Activated naive CD4-positive, alpha-beta T cell treated with anti-CD3 and anti-CD28 coated beads for 36 hours (primary cell): ENCODE data around the gene QRICH1. TPM values are rescaled to one million over a fixed set of nuclear protein-coding genes. Genes with fewer than 3 reads are reported as not detected.

Experiments used
- CTCF ChIA-PET: fragments of 350-600 bp; sonication (Branson Sonifier 250); formaldehyde crosslinking; loops from one replicate; lab custom pipeline; 2021; ENCODE audit warnings: antibody characterized with exemption; lab: Charles Lee
- DNase-seq: peaks from one replicate; pipeline ENCODE4 v3.0.0-alpha.2; 2020
- H3K27ac Mint-ChIP-seq: one replicate; pipeline ENCODE4 v1.8.0; 2021; ENCODE audit warnings: mild to moderate bottlenecking, mixed read lengths
- H3K27me3 Mint-ChIP-seq: one replicate; pipeline ENCODE4 v1.8.0; 2021; ENCODE audit warnings: low read depth, mixed read lengths
- H3K36me3 Mint-ChIP-seq: one replicate; pipeline ENCODE4 v1.8.0; 2021; ENCODE audit warnings: low read depth, mixed read lengths
- H3K4me1 Mint-ChIP-seq: one replicate; pipeline ENCODE4 v1.8.0; 2021; ENCODE audit warnings: low read depth, mixed read lengths
- H3K4me3 Mint-ChIP-seq: one replicate; pipeline ENCODE4 v1.8.0; 2021; ENCODE audit warnings: mild to moderate bottlenecking, moderate library complexity, mixed read lengths
- H3K9me3 Mint-ChIP-seq: one replicate; pipeline ENCODE4 v1.8.0; 2021; ENCODE audit warnings: mixed read lengths
- intact Hi-C: fragments of 100-400 bp; cut with micrococcal nuclease; formaldehyde crosslinking; loops from one replicate; pipeline ENCODE4 v1.15.1; 2023
- total RNA-seq, 2 experiments: library from RNA; stranded (reverse); gene quantifications; one replicate each; pipeline ENCODE4 v1.2.3, GENCODE V29; 2021

Gene QRICH1
- total RNA-seq, 2 experiments from 2014 or later = 100 to 111 TPM

GRCh38 chr3:49124203-49124602 is 30.3 kb upstream of the QRICH1 start:
- CTCF ChIA-PET = no interaction called here
- no peak for DNase-seq
- H3K9me3 Mint-ChIP-seq = no peaks in the 10 kb centered on the region
- peaks cover 13% of the 10 kb centered on the region for H3K4me1 Mint-ChIP-seq
- H3K27ac Mint-ChIP-seq = no peak overlapping the region
- intact Hi-C loops = no loop called here
- no peaks in the 10 kb centered on the region for H3K27me3 Mint-ChIP-seq
- H3K4me3 Mint-ChIP-seq = no peak overlapping the region
- H3K36me3 Mint-ChIP-seq = no peaks in the 10 kb centered on the region

GRCh38 chr3:49123687-49124086 is 29.8 kb upstream of the QRICH1 start:
- intact Hi-C loops = no loop called here
- no peak overlapping the region for H3K4me3 Mint-ChIP-seq
- CTCF ChIA-PET = no interaction called here
- DNase-seq = no peak
- no peaks in the 10 kb centered on the region for H3K27me3 Mint-ChIP-seq
- no peaks in the 10 kb centered on the region for H3K9me3 Mint-ChIP-seq
- peaks cover 2% of the 10 kb centered on the region for H3K36me3 Mint-ChIP-seq
- H3K4me1 Mint-ChIP-seq = peaks cover 17% of the 10 kb centered on the region
- no peak overlapping the region for H3K27ac Mint-ChIP-seq

GRCh38 chr3:49122886-49123545 is 29.1 kb upstream of the QRICH1 start:
- no peaks in the 10 kb centered on the region for H3K27me3 Mint-ChIP-seq

GRCh38 chr3:49122451-49122850 is 28.6 kb upstream of the QRICH1 start:
- no peak overlapping the region for H3K4me3 Mint-ChIP-seq
- no peaks in the 10 kb centered on the region for H3K27me3 Mint-ChIP-seq
- intact Hi-C loops = no loop called here
- CTCF ChIA-PET = interaction anchor here (0.5 kb wide), 1 partner anchor 441 kb away, joined by 3 read pairs; no protein-coding TSS in a partner anchor
- peaks cover 20% of the 10 kb centered on the region for H3K4me1 Mint-ChIP-seq
- no peaks in the 10 kb centered on the region for H3K9me3 Mint-ChIP-seq
- DNase-seq = no peak
- peak overlapping the region; percentile 84 for H3K27ac Mint-ChIP-seq
- H3K36me3 Mint-ChIP-seq = peaks cover 6% of the 10 kb centered on the region

More at GRCh38 chr3:49122886-49123545, 29.1 kb upstream of the QRICH1 start:
- no peak for DNase-seq
- Mint-ChIP-seq H3K27ac (no peak overlapping the region), H3K4me3 (no peak overlapping the region), H3K9me3 (no peaks in the 10 kb centered on the region), H3K4me1 (peaks cover 17% of the 10 kb centered on the region), H3K36me3 (peaks cover 2% of the 10 kb centered on the region)
- CTCF ChIA-PET = no interaction called here
- intact Hi-C loops = no loop called here

GRCh38 chr3:49122022-49122421 is 28.2 kb upstream of the QRICH1 start:
- Mint-ChIP-seq H3K4me1 (peaks cover 20% of the 10 kb centered on the region), H3K9me3 (no peaks in the 10 kb centered on the region), H3K27ac (peak overlapping the region; percentile 84), H3K36me3 (peaks cover 6% of the 10 kb centered on the region), H3K27me3 (no peaks in the 10 kb centered on the region), H3K4me3 (peak overlapping the region; percentile 86)
- CTCF ChIA-PET = interaction anchor here (0.5 to 1.6 kb wide), 3 partner anchors 37 to 441 kb away, joined by 3 to 5 read pairs (median 3); partner anchors contain the start of gene KLHDC8B
- intact Hi-C loops = no loop called here
- DNase-seq = no peak

GRCh38 chr3:49121132-49121736 is 27.4 kb upstream of the QRICH1 start:
- no peak for DNase-seq
- no peaks in the 10 kb centered on the region for H3K27me3 Mint-ChIP-seq
- peak overlapping the region; percentile 84 for H3K27ac Mint-ChIP-seq
- CTCF ChIA-PET = interaction anchor here (0.8 to 1.6 kb wide), 3 partner anchors 14 to 50 kb away, joined by 3 to 5 read pairs (median 4); partner anchors contain the start of gene KLHDC8B
- peaks cover 10% of the 10 kb centered on the region for H3K36me3 Mint-ChIP-seq
- peaks cover 20% of the 10 kb centered on the region for H3K4me1 Mint-ChIP-seq
- H3K9me3 Mint-ChIP-seq = no peaks in the 10 kb centered on the region
- intact Hi-C loops = loop anchor here (2.0 kb wide), 1 partner anchor 46 kb away; the partner anchor contains the start of gene CCDC71
- peak overlapping the region; percentile 86 for H3K4me3 Mint-ChIP-seq

- no peaks in the 10 kb centered on the region for H3K27me3 Mint-ChIP-seq
- H3K27ac Mint-ChIP-seq = peak within 1 kb of the TSS; percentile 84
- no peaks in the 10 kb centered on the region for H3K9me3 Mint-ChIP-seq
- CTCF ChIA-PET = interaction anchor here (0.8 to 1.6 kb wide), 2 partner anchors 15 to 50 kb away, joined by 4 to 5 read pairs; partner anchors contain the start of gene KLHDC8B
- DNase-seq = peak; percentile 96
- H3K4me3 Mint-ChIP-seq = peak within 1 kb of the TSS; percentile 86
- peaks cover 20% of the 10 kb centered on the region for H3K4me1 Mint-ChIP-seq
- intact Hi-C loops = loop anchor here (1.0 to 2.0 kb wide), 3 partner anchors 16 to 46 kb away; partner anchors contain the start of genes CCDC71, QARS1 and QRICH1
- peaks cover 14% of the 10 kb centered on the region for H3K36me3 Mint-ChIP-seq
These were observed 26.7 kb upstream of the QRICH1 start, which contains the start of gene USP19 for GRCh38 chr3:49120438-49121131. USP19 (minus strand) TSS chr3:49120823; CDS start chr3:49119145, 1,678 bp downstream.

- H3K4me1 Mint-ChIP-seq = peaks cover 20% of the 10 kb centered on the region
- H3K4me3 Mint-ChIP-seq = peak overlapping the region; percentile 86
- H3K27me3 Mint-ChIP-seq = no peaks in the 10 kb centered on the region
- DNase-seq = no peak
- peaks cover 19% of the 10 kb centered on the region for H3K36me3 Mint-ChIP-seq
- CTCF ChIA-PET = interaction anchor here (0.8 to 1.0 kb wide), 2 partner anchors 9 to 15 kb away, joined by 3 to 4 read pairs; no protein-coding TSS in a partner anchor
- intact Hi-C loops = loop anchor here (1.0 to 2.0 kb wide), 3 partner anchors 16 to 47 kb away; partner anchors contain the start of genes CCDC71, QARS1 and QRICH1
- peak overlapping the region; percentile 84 for H3K27ac Mint-ChIP-seq
- no peaks in the 10 kb centered on the region for H3K9me3 Mint-ChIP-seq
These were observed 26.2 kb upstream of the QRICH1 start for GRCh38 chr3:49120096-49120437.

- no peak for DNase-seq
- H3K4me3 Mint-ChIP-seq = peak overlapping the region; percentile 86
- H3K27ac Mint-ChIP-seq = peak overlapping the region; percentile 84
- CTCF ChIA-PET = interaction anchor here (1.0 kb wide), 1 partner anchor 9 kb away, joined by 3 read pairs; no protein-coding TSS in a partner anchor
- no peaks in the 10 kb centered on the region for H3K9me3 Mint-ChIP-seq
- intact Hi-C loops = no loop called here
- no peaks in the 10 kb centered on the region for H3K27me3 Mint-ChIP-seq
- H3K36me3 Mint-ChIP-seq = peaks cover 20% of the 10 kb centered on the region
- H3K4me1 Mint-ChIP-seq = peaks cover 20% of the 10 kb centered on the region
These were observed 25.6 kb upstream of the QRICH1 start for GRCh38 chr3:49119439-49119838.

- CTCF ChIA-PET = interaction anchor here (1.0 kb wide), 1 partner anchor 8 kb away, joined by 3 read pairs; no protein-coding TSS in a partner anchor
- peaks cover 22% of the 10 kb centered on the region for H3K36me3 Mint-ChIP-seq
- intact Hi-C loops = no loop called here
- no peaks in the 10 kb centered on the region for H3K27me3 Mint-ChIP-seq
- DNase-seq = no peak
- H3K4me1 Mint-ChIP-seq = peaks cover 20% of the 10 kb centered on the region
- H3K4me3 Mint-ChIP-seq = peak overlapping the region; percentile 86
- no peaks in the 10 kb centered on the region for H3K9me3 Mint-ChIP-seq
- H3K27ac Mint-ChIP-seq = no peak overlapping the region
These were observed 25.2 kb upstream of the QRICH1 start for GRCh38 chr3:49119036-49119435.

- intact Hi-C loops = no loop called here
- no peaks in the 10 kb centered on the region for H3K27me3 Mint-ChIP-seq
- H3K9me3 Mint-ChIP-seq = no peaks in the 10 kb centered on the region
- no peak for DNase-seq
- H3K27ac Mint-ChIP-seq = no peak overlapping the region
- CTCF ChIA-PET = no interaction called here
- no peaks in the 10 kb centered on the region for H3K4me1 Mint-ChIP-seq
- no peak overlapping the region for H3K4me3 Mint-ChIP-seq
- H3K36me3 Mint-ChIP-seq = peaks cover 21% of the 10 kb centered on the region
These were observed 18.4 kb upstream of the QRICH1 start for GRCh38 chr3:49112262-49112661.

- Mint-ChIP-seq H3K4me3 (no peak overlapping the region), H3K36me3 (peaks cover 18% of the 10 kb centered on the region), H3K27me3 (no peaks in the 10 kb centered on the region), H3K9me3 (no peaks in the 10 kb centered on the region), H3K4me1 (no peaks in the 10 kb centered on the region), H3K27ac (no peak overlapping the region)
- CTCF ChIA-PET = interaction anchor here (1.1 kb wide), 1 partner anchor 16 kb away, joined by 4 read pairs; no protein-coding TSS in a partner anchor
- intact Hi-C loops = no loop called here
- DNase-seq = no peak
These were observed 17.5 kb upstream of the QRICH1 start for GRCh38 chr3:49111347-49111746.
